ENCODE data around the gene DSCAM. TPM values are rescaled to one million over a fixed set of nuclear protein-coding genes. Genes with fewer than 3 reads are reported as not detected.

DSCAM gene
- total RNA-seq, 3 donors from 2014 or later (not counting 1 experiment from before 2014, with no cell fraction given), result not detected

GRCh38 chr21:40372506-40372905 lies 474.5 kb downstream of the DSCAM start:
- Histone ChIP-seq H3K36me3 (ENCODE audit: control insufficient read depth, insufficient read depth, low read length) (no peaks in the 10 kb centered on the region), H3K4me3 (ENCODE audit: low read length) (no peak overlapping the region), H3K27me3 (ENCODE audit: control insufficient read depth, insufficient read depth, low read length) (no peaks in the 10 kb centered on the region), H3K27ac (ENCODE audit: low read length) (no peak overlapping the region), H3K4me1 (ENCODE audit: control insufficient read depth, insufficient read depth, low read length) (no peaks in the 10 kb centered on the region), H3K9me3 (ENCODE audit: control insufficient read depth, insufficient read depth, low read length) (no peaks in the 10 kb centered on the region)
- Mint-ChIP-seq H3K4me1 (no peaks in the 10 kb centered on the region), H3K27me3 (ENCODE audit: low read depth in 2 of 2) (no peaks in the 10 kb centered on the region), H3K4me3 (no peak overlapping the region), H3K27ac (no peak overlapping the region), H3K36me3 (no peaks in the 10 kb centered on the region), H3K9me3 (peaks cover 2 to 9% of the 10 kb centered on the region in 2 donors)
- no peak for ATAC-seq
- no peak for DNase-seq
- TF ChIP-seq CTCF (IDR thresholded peaks at IDR 0.05), result no peak
- intact Hi-C loops (cut with micrococcal nuclease), result no loop called here
- WGBS (ENCODE audit: insufficient coverage), result 93% methylated on average over 2 of the region's 2 CpGs

GRCh38 chr21:40371329-40371728 lies 475.6 kb downstream of the DSCAM start:
- no peaks in the 10 kb centered on the region for H3K9me3 ChIP-seq (ENCODE audit: control insufficient read depth, insufficient read depth, low read length)
- no peaks in the 10 kb centered on the region for H3K4me1 Mint-ChIP-seq
- H3K27ac Mint-ChIP-seq, result no peak overlapping the region
- ATAC-seq (no peak), DNase-seq (no peak)
- no peak overlapping the region for H3K4me3 ChIP-seq (ENCODE audit: low read length)
- WGBS (ENCODE audit: insufficient coverage), result 86% methylated on average over 4 of the region's 4 CpGs
- H3K36me3 ChIP-seq (ENCODE audit: control insufficient read depth, insufficient read depth, low read length), result no peaks in the 10 kb centered on the region
- no peak for TF ChIP-seq CTCF (IDR thresholded peaks at IDR 0.05)
- no peaks in the 10 kb centered on the region for H3K4me1 ChIP-seq (ENCODE audit: control insufficient read depth, insufficient read depth, low read length)
- H3K27me3 Mint-ChIP-seq (ENCODE audit: low read depth in 2 of 2), result no peaks in the 10 kb centered on the region
- no peaks in the 10 kb centered on the region for H3K36me3 Mint-ChIP-seq
- no peaks in the 10 kb centered on the region for H3K27me3 ChIP-seq (ENCODE audit: control insufficient read depth, insufficient read depth, low read length)
- peaks cover 4 to 9% of the 10 kb centered on the region in 2 donors for H3K9me3 Mint-ChIP-seq
- H3K27ac ChIP-seq (ENCODE audit: low read length), result no peak overlapping the region
- intact Hi-C loops (cut with micrococcal nuclease), result no loop called here
- H3K4me3 Mint-ChIP-seq, result no peak overlapping the region

GRCh38 chr21:40356644-40357043 lies 490.3 kb downstream of the DSCAM start:
- Histone ChIP-seq H3K27ac (ENCODE audit: low read length) (no peak overlapping the region), H3K9me3 (ENCODE audit: control insufficient read depth, insufficient read depth, low read length) (no peaks in the 10 kb centered on the region), H3K27me3 (ENCODE audit: control insufficient read depth, insufficient read depth, low read length) (no peaks in the 10 kb centered on the region), H3K36me3 (ENCODE audit: control insufficient read depth, insufficient read depth, low read length) (no peaks in the 10 kb centered on the region), H3K4me3 (ENCODE audit: low read length) (no peak overlapping the region), H3K4me1 (ENCODE audit: control insufficient read depth, insufficient read depth, low read length) (no peaks in the 10 kb centered on the region)
- 31% methylated on average over 2 of the region's 2 CpGs for WGBS (ENCODE audit: insufficient coverage)
- TF ChIP-seq CTCF (IDR thresholded peaks at IDR 0.05), result no peak
- H3K36me3 Mint-ChIP-seq, result no peaks in the 10 kb centered on the region
- DNase-seq (no peak), ATAC-seq (no peak)
- no peak overlapping the region for H3K4me3 Mint-ChIP-seq
- intact Hi-C loops (cut with micrococcal nuclease), result no loop called here
- H3K9me3 Mint-ChIP-seq, result peaks cover 5 to 8% of the 10 kb centered on the region in 2 donors
- H3K27me3 Mint-ChIP-seq (ENCODE audit: low read depth in 2 of 2), result no peaks in the 10 kb centered on the region
- no peaks in the 10 kb centered on the region for H3K4me1 Mint-ChIP-seq
- no peak overlapping the region for H3K27ac Mint-ChIP-seq

GRCh38 chr21:40355076-40355475 lies 491.9 kb downstream of the DSCAM start:
- 79% methylated on average over 5 of the region's 5 CpGs for WGBS (ENCODE audit: insufficient coverage)
- Mint-ChIP-seq H3K36me3 (no peaks in the 10 kb centered on the region), H3K4me3 (no peak overlapping the region), H3K27ac (no peak overlapping the region), H3K4me1 (no peaks in the 10 kb centered on the region), H3K27me3 (ENCODE audit: low read depth in 2 of 2) (no peaks in the 10 kb centered on the region), H3K9me3 (peaks cover 12 to 17% of the 10 kb centered on the region in 2 donors)
- Histone ChIP-seq H3K27me3 (ENCODE audit: control insufficient read depth, insufficient read depth, low read length) (no peaks in the 10 kb centered on the region), H3K4me1 (ENCODE audit: control insufficient read depth, insufficient read depth, low read length) (no peaks in the 10 kb centered on the region), H3K9me3 (ENCODE audit: control insufficient read depth, insufficient read depth, low read length) (no peaks in the 10 kb centered on the region), H3K4me3 (ENCODE audit: low read length) (no peak overlapping the region), H3K27ac (ENCODE audit: low read length) (no peak overlapping the region), H3K36me3 (ENCODE audit: control insufficient read depth, insufficient read depth, low read length) (no peaks in the 10 kb centered on the region)
- ATAC-seq (no peak), DNase-seq (no peak)
- no peak for TF ChIP-seq CTCF (IDR thresholded peaks at IDR 0.05)
- intact Hi-C loops (cut with micrococcal nuclease), result no loop called here

All from natural killer cell (primary cell).